Measurements from ENCODE around the gene DYNC1LI1. TPM values are rescaled to one million over a fixed set of nuclear protein-coding genes. Genes with fewer than 3 reads are reported as not detected.

The DYNC1LI1 gene
- total and polyA plus RNA-seq, 9 of the 15 experiments (the other 6 are each of a cell fraction or from before 2014, with no cell fraction given): 21.0 to 85.4 (median 61.3) TPM

GRCh38 chr3:32502118-32502945 lies 68.3 kb downstream of the DYNC1LI1 start, which contains the start of gene CMTM6 (continued):
- TF ChIP-seq THRB (CRISPR knock-in tag; conservative IDR thresholded peaks at IDR 0.05): peak; percentile 79; the same call in 1 of the 2 replicates
- 0 out of 2 replicates have a peak, but pooled peaks have one; percentile 20 for TF ChIP-seq KLF1 (tag; IDR thresholded peaks at IDR 0.05)
- TF ChIP-seq HDAC1 (IDR thresholded peaks at IDR 0.05): peak in 1 of 2 experiments; percentile 92; a peak in 3 of 4 replicates
- TF ChIP-seq POLR2A (conservative IDR thresholded peaks at IDR 0.05): peak; percentile 87
- peak; percentile 55 for TF ChIP-seq CCNT2 (IDR thresholded peaks at IDR 0.05; ENCODE audit: borderline replicate concordance, extremely low read depth, insufficient read length, low read depth, low read length)
- no peak for TF ChIP-seq ZNF778 (CRISPR knock-in tag; IDR thresholded peaks at IDR 0.05)
- TF ChIP-seq IRF1 (CRISPR knock-in tag; IDR thresholded peaks at IDR 0.05; ENCODE audit: borderline replicate concordance): no peak
- TF ChIP-seq ZNF609 (CRISPR knock-in tag; IDR thresholded peaks at IDR 0.05; ENCODE audit: borderline replicate concordance): no peak
- TF ChIP-seq ZNF707 (CRISPR knock-in tag; conservative IDR thresholded peaks at IDR 0.05): no peak
- no peak for TF ChIP-seq ZNF282 (CRISPR knock-in tag; IDR thresholded peaks at IDR 0.05)
- TF ChIP-seq PML (IDR thresholded peaks at IDR 0.05; ENCODE audit: low read length): peak; percentile 47; the same call in 1 of the 2 replicates
- 0 out of 2 replicates have a peak, but pooled peaks have one; percentile 12 for TF ChIP-seq HLTF (IDR thresholded peaks at IDR 0.05)
- TF ChIP-seq XRCC5 (IDR thresholded peaks at IDR 0.05; ENCODE audit: low read depth, low read length): no peak
- no peak for TF ChIP-seq ATF3 (IDR thresholded peaks at IDR 0.05)
- no peak for TF ChIP-seq ATF3 (CRISPR knock-in tag; conservative IDR thresholded peaks at IDR 0.05)
- no peak for TF ChIP-seq CHD4 (IDR thresholded peaks at IDR 0.05; ENCODE audit: insufficient read depth, insufficient replicate concordance, low read depth, low read length, poor library complexity, severe bottlenecking)
- peak; percentile 97 for TF ChIP-seq CBFB (CRISPR knock-in tag; IDR thresholded peaks at IDR 0.05)
- no peak for TF ChIP-seq ZFP1 (CRISPR knock-in tag; IDR thresholded peaks at IDR 0.05)
- TF ChIP-seq ELF2 (CRISPR knock-in tag; IDR thresholded peaks at IDR 0.05): peak; percentile 27; the same call in 1 of the 2 replicates
- TF ChIP-seq ERF (CRISPR knock-in tag; IDR thresholded peaks at IDR 0.05): 0 out of 2 replicates have a peak, but pooled peaks have one; percentile 25
- TF ChIP-seq EP400 (IDR thresholded peaks at IDR 0.05): peak; percentile 62

Data from K562 (cell line).